Measurements from ENCODE around the gene STON2. TPM values are rescaled to one million over a fixed set of nuclear protein-coding genes. Genes with fewer than 3 reads are reported as not detected.

STON2 gene
- total RNA-seq, 1 experiment from 2014 or later: 23.5 TPM

DNA sequence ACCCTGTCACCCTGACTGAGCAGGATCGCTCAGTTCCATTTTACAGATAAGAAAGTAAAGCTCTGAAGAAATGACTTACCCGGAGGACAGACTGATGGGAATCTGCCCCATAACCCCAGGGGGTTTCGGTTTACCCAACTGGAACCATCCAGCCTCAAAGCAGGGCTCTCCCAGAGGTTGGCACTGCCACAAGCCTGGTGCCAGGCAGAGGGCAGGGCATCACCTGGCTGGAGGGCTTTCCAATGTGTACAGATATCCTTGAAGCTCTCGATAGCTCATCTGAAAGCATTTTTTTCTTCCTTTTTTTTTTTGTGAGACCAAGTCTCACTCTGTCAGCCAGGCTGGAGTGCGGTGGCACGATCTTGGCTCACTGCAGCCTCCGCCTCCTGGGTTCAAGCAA lies 33.2 kb downstream of the STON2 start:
- TF ChIP-seq, protein P1, sequence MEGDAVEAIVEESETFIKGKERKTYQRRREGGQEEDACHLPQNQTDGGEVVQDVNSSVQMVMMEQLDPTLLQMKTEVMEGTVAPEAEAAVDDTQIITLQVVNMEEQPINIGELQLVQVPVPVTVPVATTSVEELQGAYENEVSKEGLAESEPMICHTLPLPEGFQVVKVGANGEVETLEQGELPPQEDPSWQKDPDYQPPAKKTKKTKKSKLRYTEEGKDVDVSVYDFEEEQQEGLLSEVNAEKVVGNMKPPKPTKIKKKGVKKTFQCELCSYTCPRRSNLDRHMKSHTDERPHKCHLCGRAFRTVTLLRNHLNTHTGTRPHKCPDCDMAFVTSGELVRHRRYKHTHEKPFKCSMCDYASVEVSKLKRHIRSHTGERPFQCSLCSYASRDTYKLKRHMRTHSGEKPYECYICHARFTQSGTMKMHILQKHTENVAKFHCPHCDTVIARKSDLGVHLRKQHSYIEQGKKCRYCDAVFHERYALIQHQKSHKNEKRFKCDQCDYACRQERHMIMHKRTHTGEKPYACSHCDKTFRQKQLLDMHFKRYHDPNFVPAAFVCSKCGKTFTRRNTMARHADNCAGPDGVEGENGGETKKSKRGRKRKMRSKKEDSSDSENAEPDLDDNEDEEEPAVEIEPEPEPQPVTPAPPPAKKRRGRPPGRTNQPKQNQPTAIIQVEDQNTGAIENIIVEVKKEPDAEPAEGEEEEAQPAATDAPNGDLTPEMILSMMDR (IDR thresholded peaks at IDR 0.05; ENCODE audit: unreplicated experiment): no peak
- Mint-ChIP-seq H3K36me3 (ENCODE audit: insufficient read depth, unreplicated experiment) (peaks cover 21% of the 10 kb centered on the region), H3K27me3 (ENCODE audit: insufficient read depth, unreplicated experiment) (no peaks in the 10 kb centered on the region), H3K4me1 (ENCODE audit: insufficient read depth, unreplicated experiment) (peaks cover 19% of the 10 kb centered on the region), H3K27ac (ENCODE audit: low read depth, unreplicated experiment) (no peak overlapping the region), H3K9me3 (ENCODE audit: unreplicated experiment) (no peaks in the 10 kb centered on the region), H3K4me3 (ENCODE audit: unreplicated experiment) (no peak overlapping the region)
- POLR2A ChIA-PET: interaction anchor here (0.9 to 1.8 kb wide), 6 partner anchors 16 to 86 kb away, joined by 3 to 10 read pairs (median 5); partner anchors contain the start of gene STON2
- intact Hi-C loops (cut with micrococcal nuclease): loop anchor here (10.0 kb wide), 1 partner anchor 68 kb away; no protein-coding TSS in a partner anchor
- BruUV-seq (replicated peaks): no TSS peak
- no peak for DNase-seq (ENCODE audit: unreplicated experiment)
- CTCF ChIA-PET: interaction anchor here (0.8 kb wide), 1 partner anchor 82 kb away, joined by 3 read pairs; no protein-coding TSS in a partner anchor

DNA sequence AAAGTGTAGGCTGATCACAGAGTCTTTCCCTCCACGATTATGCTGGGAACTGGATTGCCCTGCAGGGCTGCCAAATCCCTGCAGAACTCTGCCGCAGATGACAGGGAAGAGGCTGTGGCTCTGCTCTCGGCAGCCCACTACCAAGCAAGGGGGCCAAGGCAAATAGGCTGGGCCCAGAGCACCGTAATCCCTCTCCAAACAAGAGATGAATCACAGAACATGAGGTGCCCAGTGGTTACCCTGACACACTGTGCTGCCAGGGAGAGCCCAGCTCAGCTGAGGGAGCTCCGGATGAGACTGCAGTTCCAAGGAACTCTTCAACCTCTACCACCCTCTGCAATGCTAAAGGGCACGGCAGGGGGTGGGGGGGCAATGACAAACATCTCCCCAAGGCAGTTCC lies 33.9 kb downstream of the STON2 start:
- DNase-seq (ENCODE audit: unreplicated experiment): peak; percentile 10
- TF ChIP-seq, protein P1 (IDR thresholded peaks at IDR 0.05; ENCODE audit: unreplicated experiment): no peak

DNA sequence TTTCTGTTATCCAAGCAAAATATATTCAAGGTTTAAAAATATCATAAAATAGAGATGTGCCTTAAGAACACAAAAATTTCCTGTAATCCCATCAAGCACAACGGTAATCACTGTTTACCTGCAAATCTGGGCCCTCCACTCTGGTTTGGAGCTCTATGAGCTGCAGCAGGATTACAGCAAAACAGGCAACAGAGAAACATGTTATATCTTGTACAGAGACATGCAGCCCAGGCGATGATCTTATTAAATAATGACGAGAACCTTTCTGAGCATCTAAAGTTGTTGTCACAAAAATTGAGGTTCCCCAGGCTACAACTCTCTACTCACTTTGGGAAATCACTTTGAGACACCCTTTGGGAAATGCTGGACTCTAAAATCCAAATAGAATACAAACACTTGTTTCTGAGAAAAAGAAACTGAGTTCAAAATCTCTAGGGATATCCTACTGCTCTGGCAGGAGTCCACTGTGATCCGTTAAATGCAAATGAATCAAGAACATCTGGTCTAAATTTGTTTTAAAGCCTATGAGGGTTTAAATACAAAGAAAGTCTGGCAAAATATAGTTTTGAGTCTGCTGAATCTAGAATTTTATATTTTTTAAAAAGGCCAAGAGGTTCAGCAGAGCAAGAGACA lies 36.3 kb downstream of the STON2 start:
- TF ChIP-seq, protein P1 (IDR thresholded peaks at IDR 0.05; ENCODE audit: unreplicated experiment): no peak

More for the DNA sequence above, 33.9 kb downstream of the STON2 start:
- Mint-ChIP-seq H3K4me3 (ENCODE audit: unreplicated experiment) (no peak overlapping the region), H3K27ac (ENCODE audit: low read depth, unreplicated experiment) (peak overlapping the region; percentile 70), H3K27me3 (ENCODE audit: insufficient read depth, unreplicated experiment) (no peaks in the 10 kb centered on the region), H3K9me3 (ENCODE audit: unreplicated experiment) (no peaks in the 10 kb centered on the region), H3K4me1 (ENCODE audit: insufficient read depth, unreplicated experiment) (peaks cover 19% of the 10 kb centered on the region), H3K36me3 (ENCODE audit: insufficient read depth, unreplicated experiment) (peaks cover 21% of the 10 kb centered on the region)
- intact Hi-C loops (cut with micrococcal nuclease): loop anchor here (10.0 kb wide), 1 partner anchor 69 kb away; no protein-coding TSS in a partner anchor
- no TSS peak for BruUV-seq (replicated peaks)
- ChIA-PET CTCF (interaction anchor here (1.1 kb wide), 1 partner anchor 12 kb away, joined by 3 read pairs; no protein-coding TSS in a partner anchor), POLR2A (interaction anchor here (1.0 to 2.0 kb wide), 7 partner anchors 16 to 87 kb away, joined by 3 to 10 read pairs (median 6); partner anchors contain the start of gene STON2)

DNA sequence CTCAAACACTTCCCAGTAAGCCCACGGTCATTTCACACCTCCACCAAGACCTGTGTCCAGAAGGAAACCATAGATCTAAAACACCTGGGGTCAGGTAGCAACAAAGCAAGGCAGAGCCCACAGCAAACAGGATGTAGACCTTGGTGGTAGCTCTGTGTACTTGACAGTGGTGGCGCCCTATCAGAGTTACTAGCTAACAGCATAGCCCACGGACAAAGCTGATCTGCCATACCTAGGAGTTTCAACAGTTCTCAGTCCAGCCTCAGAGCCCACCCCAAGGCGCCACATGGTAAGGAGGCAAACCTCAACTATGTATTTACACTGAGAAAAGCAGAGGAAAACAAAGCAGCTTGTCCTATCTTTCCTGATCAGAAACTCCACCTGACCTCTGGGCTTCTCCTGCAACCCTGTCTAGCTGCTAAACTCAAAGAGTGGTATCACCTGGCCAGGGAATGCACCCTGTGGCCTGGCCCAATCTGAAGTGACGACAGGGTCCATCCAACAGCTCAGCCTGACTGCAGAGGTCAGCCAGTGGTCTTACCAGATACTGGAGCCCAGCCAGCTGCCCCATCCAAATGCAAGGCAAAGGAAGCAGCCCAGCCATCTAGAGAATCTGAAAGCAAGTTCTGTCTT lies 46.3 kb downstream of the STON2 start:
- no peak overlapping the region for H3K27ac Mint-ChIP-seq (ENCODE audit: low read depth, unreplicated experiment)
- H3K9me3 Mint-ChIP-seq (ENCODE audit: unreplicated experiment): peaks cover 5% of the 10 kb centered on the region
- H3K36me3 Mint-ChIP-seq (ENCODE audit: insufficient read depth, unreplicated experiment): peaks cover 6% of the 10 kb centered on the region
- intact Hi-C loops (cut with micrococcal nuclease): no loop called here
- no peaks in the 10 kb centered on the region for H3K4me1 Mint-ChIP-seq (ENCODE audit: insufficient read depth, unreplicated experiment)
- no TSS peak for BruUV-seq (replicated peaks)
- H3K27me3 Mint-ChIP-seq (ENCODE audit: insufficient read depth, unreplicated experiment): no peaks in the 10 kb centered on the region
- CTCF ChIA-PET: interaction anchor here (0.6 kb wide), 1 partner anchor 10 kb away, joined by 4 read pairs; no protein-coding TSS in a partner anchor
- H3K4me3 Mint-ChIP-seq (ENCODE audit: unreplicated experiment): no peak overlapping the region
- DNase-seq (ENCODE audit: unreplicated experiment): no peak
- TF ChIP-seq, protein P1 (IDR thresholded peaks at IDR 0.05; ENCODE audit: unreplicated experiment): no peak
- POLR2A ChIA-PET: interaction anchor here (1.3 kb wide), 1 partner anchor 23 kb away, joined by 3 read pairs; no protein-coding TSS in a partner anchor

More for the DNA sequence above, 36.3 kb downstream of the STON2 start:
- H3K36me3 Mint-ChIP-seq (ENCODE audit: insufficient read depth, unreplicated experiment): peaks cover 14% of the 10 kb centered on the region
- BruUV-seq (replicated peaks): no TSS peak
- intact Hi-C loops (cut with micrococcal nuclease): loop anchor here (10.0 kb wide), 1 partner anchor 71 kb away; no protein-coding TSS in a partner anchor
- no peak for DNase-seq (ENCODE audit: unreplicated experiment)
- H3K9me3 Mint-ChIP-seq (ENCODE audit: unreplicated experiment): no peaks in the 10 kb centered on the region
- CTCF ChIA-PET: interaction anchor here (0.6 to 1.1 kb wide), 3 partner anchors 72 to 152 kb away, joined by 3 to 4 read pairs (median 3); no protein-coding TSS in a partner anchor
- POLR2A ChIA-PET: interaction anchor here (0.6 to 3.2 kb wide), 16 partner anchors 9 to 72 kb away, joined by 3 to 21 read pairs (median 4); partner anchors contain the start of gene STON2
- H3K27ac Mint-ChIP-seq (ENCODE audit: low read depth, unreplicated experiment): peak overlapping the region; percentile 87
- peaks cover 19% of the 10 kb centered on the region for H3K4me1 Mint-ChIP-seq (ENCODE audit: insufficient read depth, unreplicated experiment)
- peak overlapping the region; percentile 41 for H3K4me3 Mint-ChIP-seq (ENCODE audit: unreplicated experiment)
- H3K27me3 Mint-ChIP-seq (ENCODE audit: insufficient read depth, unreplicated experiment): no peaks in the 10 kb centered on the region
